ENCODE data around the gene C10orf120. TPM values are rescaled to one million over a fixed set of nuclear protein-coding genes. Genes with fewer than 3 reads are reported as not detected.

Gene C10orf120
- total and polyA plus RNA-seq, 2 experiments from 2014 or later = not detected

- TF ChIP-seq CTCF (conservative IDR thresholded peaks at IDR 0.05; ENCODE audit: low read depth in 2 of 2) = no peak
- TF ChIP-seq, protein P1, sequence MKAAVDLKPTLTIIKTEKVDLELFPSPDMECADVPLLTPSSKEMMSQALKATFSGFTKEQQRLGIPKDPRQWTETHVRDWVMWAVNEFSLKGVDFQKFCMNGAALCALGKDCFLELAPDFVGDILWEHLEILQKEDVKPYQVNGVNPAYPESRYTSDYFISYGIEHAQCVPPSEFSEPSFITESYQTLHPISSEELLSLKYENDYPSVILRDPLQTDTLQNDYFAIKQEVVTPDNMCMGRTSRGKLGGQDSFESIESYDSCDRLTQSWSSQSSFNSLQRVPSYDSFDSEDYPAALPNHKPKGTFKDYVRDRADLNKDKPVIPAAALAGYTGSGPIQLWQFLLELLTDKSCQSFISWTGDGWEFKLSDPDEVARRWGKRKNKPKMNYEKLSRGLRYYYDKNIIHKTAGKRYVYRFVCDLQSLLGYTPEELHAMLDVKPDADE (IDR thresholded peaks at IDR 0.05) = no peak
Observed at GRCh38 chr10:122675278-122675677, 24.4 kb downstream of the C10orf120 start (continued).

DNA sequence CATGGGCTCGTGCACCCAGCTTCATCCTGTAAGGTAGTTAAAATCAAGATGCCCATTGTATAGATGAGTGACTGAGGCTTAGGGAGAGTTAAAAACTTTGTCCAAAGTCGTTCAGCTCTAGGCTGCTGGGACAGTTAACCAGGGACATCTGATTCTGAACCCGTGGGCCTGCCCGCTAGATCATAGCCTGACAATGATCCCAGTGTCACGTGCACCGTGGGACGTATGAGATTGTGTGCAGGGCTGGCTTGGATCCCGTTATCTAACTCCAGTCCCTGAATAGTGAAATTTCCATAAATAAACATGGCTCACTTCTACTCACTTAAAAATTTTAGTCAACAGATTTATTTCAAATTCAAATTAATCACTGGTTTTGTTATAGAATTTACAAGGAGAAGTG is 24.9 kb downstream of the C10orf120 start:
- no peak overlapping the region for H3K4me3 ChIP-seq
- no peaks in the 10 kb centered on the region for H4K20me1 ChIP-seq (replicated peaks; ENCODE audit: insufficient read depth)
- H3K27me3 ChIP-seq (ENCODE audit: insufficient read depth) = no peaks in the 10 kb centered on the region
- 0 out of 2 replicates have a peak, but pooled peaks cover 6% of the 10 kb centered on the region for H3K9me2 ChIP-seq (ENCODE audit: insufficient read depth)
- no peak overlapping the region for H3K27ac ChIP-seq (ENCODE audit: low read depth)
- H3K79me2 ChIP-seq (replicated peaks; ENCODE audit: insufficient read depth) = no peaks in the 10 kb centered on the region
- Mint-ChIP-seq H3K9me3 (no peaks in the 10 kb centered on the region; the same call in 2 of the 3 replicates), H3K4me3 (no peak overlapping the region), H3K27ac (no peak overlapping the region), H3K36me3 (ENCODE audit: low read depth) (no peaks in the 10 kb centered on the region), H3K27me3 (ENCODE audit: insufficient read depth, low read depth, poor library complexity) (peaks cover 4% of the 10 kb centered on the region), H3K4me1 (peaks cover 6% of the 10 kb centered on the region; the same call in 1 of the 3 replicates)
- no peaks in the 10 kb centered on the region for H3F3A ChIP-seq (replicated peaks; ENCODE audit: low read depth)
- no peak for ATAC-seq
- H3K36me3 ChIP-seq (ENCODE audit: insufficient read depth) = no peaks in the 10 kb centered on the region
- DNase-seq (ENCODE audit: low spot score) = no peak
- H3K4me2 ChIP-seq = no peak overlapping the region
- no peaks in the 10 kb centered on the region for H3K4me1 ChIP-seq (ENCODE audit: insufficient read depth)
- H2AFZ ChIP-seq = no peak overlapping the region
- TF ChIP-seq POLR2AphosphoS5 (IDR thresholded peaks at IDR 0.05; ENCODE audit: low read depth) (no peak), EZH2 (IDR thresholded peaks at IDR 0.05; ENCODE audit: low read depth, unreplicated experiment) (no peak), NANOG (IDR thresholded peaks at IDR 0.05; ENCODE audit: borderline replicate concordance) (no peak), ZNF331 (CRISPR knock-in tag; IDR thresholded peaks at IDR 0.05; ENCODE audit: low read depth) (no peak), STAT1 (IDR thresholded peaks at IDR 0.05; ENCODE audit: unreplicated experiment) (no peak), JUNB (IDR thresholded peaks at IDR 0.05; ENCODE audit: unreplicated experiment) (no peak), ZNF114 (CRISPR knock-in tag; IDR thresholded peaks at IDR 0.05) (no peak), ZNF462 (CRISPR knock-in tag; IDR thresholded peaks at IDR 0.05) (no peak)
- TF ChIP-seq, protein P1 (IDR thresholded peaks at IDR 0.05) = no peak
- TF ChIP-seq, protein P2, sequence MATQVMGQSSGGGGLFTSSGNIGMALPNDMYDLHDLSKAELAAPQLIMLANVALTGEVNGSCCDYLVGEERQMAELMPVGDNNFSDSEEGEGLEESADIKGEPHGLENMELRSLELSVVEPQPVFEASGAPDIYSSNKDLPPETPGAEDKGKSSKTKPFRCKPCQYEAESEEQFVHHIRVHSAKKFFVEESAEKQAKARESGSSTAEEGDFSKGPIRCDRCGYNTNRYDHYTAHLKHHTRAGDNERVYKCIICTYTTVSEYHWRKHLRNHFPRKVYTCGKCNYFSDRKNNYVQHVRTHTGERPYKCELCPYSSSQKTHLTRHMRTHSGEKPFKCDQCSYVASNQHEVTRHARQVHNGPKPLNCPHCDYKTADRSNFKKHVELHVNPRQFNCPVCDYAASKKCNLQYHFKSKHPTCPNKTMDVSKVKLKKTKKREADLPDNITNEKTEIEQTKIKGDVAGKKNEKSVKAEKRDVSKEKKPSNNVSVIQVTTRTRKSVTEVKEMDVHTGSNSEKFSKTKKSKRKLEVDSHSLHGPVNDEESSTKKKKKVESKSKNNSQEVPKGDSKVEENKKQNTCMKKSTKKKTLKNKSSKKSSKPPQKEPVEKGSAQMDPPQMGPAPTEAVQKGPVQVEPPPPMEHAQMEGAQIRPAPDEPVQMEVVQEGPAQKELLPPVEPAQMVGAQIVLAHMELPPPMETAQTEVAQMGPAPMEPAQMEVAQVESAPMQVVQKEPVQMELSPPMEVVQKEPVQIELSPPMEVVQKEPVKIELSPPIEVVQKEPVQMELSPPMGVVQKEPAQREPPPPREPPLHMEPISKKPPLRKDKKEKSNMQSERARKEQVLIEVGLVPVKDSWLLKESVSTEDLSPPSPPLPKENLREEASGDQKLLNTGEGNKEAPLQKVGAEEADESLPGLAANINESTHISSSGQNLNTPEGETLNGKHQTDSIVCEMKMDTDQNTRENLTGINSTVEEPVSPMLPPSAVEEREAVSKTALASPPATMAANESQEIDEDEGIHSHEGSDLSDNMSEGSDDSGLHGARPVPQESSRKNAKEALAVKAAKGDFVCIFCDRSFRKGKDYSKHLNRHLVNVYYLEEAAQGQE (IDR thresholded peaks at IDR 0.05; ENCODE audit: unreplicated experiment) = no peak

Measured in GM23338 (cell line).